ENCODE data around the gene MDGA2.
"Not testable (repeated sequence)": the region's sequence is repeated elsewhere in the genome, so short reads cannot be mapped to it uniquely, and the experiment has no call there.

Gene MDGA2

GRCh38 chr14:46915539-46915938, 759.9 kb downstream of the MDGA2 start:
- DNase-seq (ENCODE audit: low read depth) = not testable (repeated sequence)

- DNase-seq (ENCODE audit: low read depth) = no peak
Measured at GRCh38 chr14:46902837-46903236, 772.6 kb downstream of the MDGA2 start.

- no peak for DNase-seq (ENCODE audit: low read depth)
Measured at GRCh38 chr14:46894476-46894875, 780.9 kb downstream of the MDGA2 start.

GRCh38 chr14:46887144-46887543, 788.3 kb downstream of the MDGA2 start:
- no peak for DNase-seq (ENCODE audit: low read depth)

- DNase-seq (ENCODE audit: low read depth) = no peak
Measured at GRCh38 chr14:46885566-46885965, 789.8 kb downstream of the MDGA2 start.

GRCh38 chr14:46861753-46862152, 813.7 kb downstream of the MDGA2 start:
- DNase-seq (ENCODE audit: low read depth) = no peak

GRCh38 chr14:46840944-46841720, 834.3 kb downstream of the MDGA2 start:
- DNase-seq (ENCODE audit: low read depth) = no peak

GRCh38 chr14:46820291-46820690, 855.1 kb downstream of the MDGA2 start:
- no peak for DNase-seq (ENCODE audit: low read depth)

GRCh38 chr14:46819117-46819516, 856.3 kb downstream of the MDGA2 start:
- no peak for DNase-seq (ENCODE audit: low read depth)

GRCh38 chr14:46818147-46818546, 857.3 kb downstream of the MDGA2 start:
- no peak for DNase-seq (ENCODE audit: low read depth)

- no peak for DNase-seq (ENCODE audit: low read depth)
Measured at GRCh38 chr14:46793144-46793543, 882.3 kb downstream of the MDGA2 start.
